Left forelimb (tissue), 1 donor: Measurements from ENCODE around the gene SPRYD4.

Experiments
- DNase-seq: peaks from one replicate; pipeline ENCODE4 v3.0.0-alpha.2; 2018; ENCODE audit warnings: low spot score

The SPRYD4 gene

GRCh38 chr12:56521209-56521589 lies 52.8 kb downstream of the SPRYD4 start:
- no peak for DNase-seq

DNA sequence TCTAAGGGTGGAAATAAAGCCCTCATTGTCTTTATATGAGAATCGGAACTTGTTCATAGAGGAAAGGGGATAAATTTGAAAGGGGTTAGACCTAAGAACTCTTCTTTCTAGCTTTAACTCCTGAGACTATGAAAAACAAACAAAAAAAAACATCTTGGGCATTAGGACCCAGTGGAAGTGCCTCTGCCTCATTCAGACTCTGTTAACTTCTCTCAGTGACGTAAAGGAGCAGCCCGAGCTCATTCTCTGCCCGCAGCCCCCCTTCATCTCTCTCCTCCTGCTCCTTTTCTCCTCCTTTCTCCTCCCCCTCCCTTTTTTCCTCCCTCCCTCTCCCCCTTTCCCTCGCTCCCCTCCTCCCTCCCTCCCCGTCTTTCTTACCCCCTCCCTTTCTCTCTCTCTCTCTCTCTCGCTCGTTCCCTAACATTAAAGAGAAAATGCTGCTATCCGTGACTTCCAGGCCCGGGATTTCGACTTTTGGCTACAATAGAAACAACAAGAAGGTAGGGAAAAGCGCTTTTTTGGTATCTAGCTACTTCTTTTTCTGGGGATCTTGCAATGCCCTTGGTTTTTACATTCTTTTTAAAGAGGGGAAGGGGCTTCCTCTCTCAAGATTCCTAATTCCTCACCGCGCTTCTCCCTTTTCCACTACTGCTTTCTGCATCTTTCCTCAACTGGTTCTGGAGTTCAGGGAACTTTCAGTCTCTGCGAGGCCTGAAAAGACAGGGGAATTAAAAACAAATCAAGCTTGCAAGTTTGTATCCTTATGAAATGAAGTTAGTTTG lies 53.4 kb downstream of the SPRYD4 start, which contains the start of gene RBMS2:
Gene RBMS2 (plus strand): TSS at position 231 of the 782 bp plus-strand sequence. CDS start 204 bp downstream, at position 435.
- DNase-seq, result peak; percentile 81

GRCh38 chr12:56522411-56523193 lies 54.2 kb downstream of the SPRYD4 start:
- DNase-seq, result no peak

DNA sequence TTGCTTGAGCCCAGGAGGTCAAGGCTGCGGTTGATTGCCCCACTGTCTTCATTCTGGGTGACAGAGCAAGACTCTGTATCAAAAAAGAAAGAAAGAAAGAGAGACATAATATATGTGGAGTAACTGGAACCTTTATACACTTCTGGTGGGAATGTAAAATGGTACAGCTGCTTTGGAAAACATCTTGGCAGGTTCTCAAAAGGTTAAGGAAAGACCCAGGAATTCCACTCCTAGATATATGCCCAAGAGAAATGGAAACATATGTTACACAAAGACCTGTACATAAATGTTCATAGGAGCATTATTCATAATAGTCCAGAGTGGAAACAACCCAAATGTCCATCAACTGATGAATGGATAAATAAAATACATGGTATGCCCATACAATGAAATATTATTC lies 60.5 kb downstream of the SPRYD4 start:
- no peak for DNase-seq
